ENCODE data around the gene CNGA4.

Gene CNGA4

GRCh38 chr11:6203327-6203726 lies 35.6 kb upstream of the CNGA4 start:
- H3K4me3 ChIP-seq (ENCODE audit: low read depth, low read length, poor library complexity, severe bottlenecking) = no peak overlapping the region
- no peak overlapping the region for H3K9ac ChIP-seq (ENCODE audit: low read length)
- no peaks in the 10 kb centered on the region for H3K79me2 ChIP-seq (ENCODE audit: insufficient read depth, low read length)
- no peak overlapping the region for H3K4me2 ChIP-seq (ENCODE audit: low read length)
- no peaks in the 10 kb centered on the region for H3F3A ChIP-seq (ENCODE audit: insufficient read depth, low read length)
- H3K9me3 ChIP-seq (ENCODE audit: low read length) = no peaks in the 10 kb centered on the region
- no peaks in the 10 kb centered on the region for H3K27me3 ChIP-seq (ENCODE audit: insufficient read depth, low read length)
- no peak overlapping the region for H3K27ac ChIP-seq (ENCODE audit: low read depth, low read length, poor library complexity, severe bottlenecking)
- H3K36me3 ChIP-seq (ENCODE audit: insufficient read depth, low read length) = peaks cover 14% of the 10 kb centered on the region; the same call in 1 of the 2 replicates
- no peaks in the 10 kb centered on the region for H4K20me1 ChIP-seq (ENCODE audit: insufficient read depth, low read length)
- TF ChIP-seq CTCF (IDR thresholded peaks at IDR 0.05; ENCODE audit: low read length) = no peak
- TF ChIP-seq EZH2 (IDR thresholded peaks at IDR 0.05; ENCODE audit: borderline replicate concordance, low read length) = no peak
- no peaks in the 10 kb centered on the region for H3K4me1 ChIP-seq (ENCODE audit: insufficient read depth, low read length, severe bottlenecking)
- H2AFZ ChIP-seq (ENCODE audit: low read length) = no peak overlapping the region
- no peaks in the 10 kb centered on the region for H3K9me2 ChIP-seq (ENCODE audit: low read depth, low read length)

GRCh38 chr11:6204706-6205105 lies 34.2 kb upstream of the CNGA4 start:
- no peak for TF ChIP-seq CTCF (IDR thresholded peaks at IDR 0.05; ENCODE audit: low read length)
- no peak for TF ChIP-seq EZH2 (IDR thresholded peaks at IDR 0.05; ENCODE audit: borderline replicate concordance, low read length)

GRCh38 chr11:6205366-6205765 lies 33.5 kb upstream of the CNGA4 start, which contains the start of gene C11orf42:
Gene C11orf42, plus strand, starts transcription at chr11:6205557. Its CDS starts 59 bp downstream, at chr11:6205616.
- Histone ChIP-seq H3K4me1 (ENCODE audit: insufficient read depth, low read length, severe bottlenecking) (no peaks in the 10 kb centered on the region), H3K27me3 (ENCODE audit: insufficient read depth, low read length) (no peaks in the 10 kb centered on the region), H3K9me3 (ENCODE audit: low read length) (no peaks in the 10 kb centered on the region), H4K20me1 (ENCODE audit: insufficient read depth, low read length) (no peaks in the 10 kb centered on the region), H2AFZ (ENCODE audit: low read length) (no peak within 1 kb of the TSS), H3K36me3 (ENCODE audit: insufficient read depth, low read length) (peaks cover 18% of the 10 kb centered on the region; the same call in 1 of the 2 replicates), H3K27ac (ENCODE audit: low read depth, low read length, poor library complexity, severe bottlenecking) (no peak within 1 kb of the TSS), H3K9me2 (ENCODE audit: low read depth, low read length) (no peaks in the 10 kb centered on the region), H3K4me2 (ENCODE audit: low read length) (no peak within 1 kb of the TSS), H3K79me2 (ENCODE audit: insufficient read depth, low read length) (no peaks in the 10 kb centered on the region), H3K4me3 (ENCODE audit: low read depth, low read length, poor library complexity, severe bottlenecking) (no peak within 1 kb of the TSS), H3K9ac (ENCODE audit: low read length) (no peak within 1 kb of the TSS), H3F3A (ENCODE audit: insufficient read depth, low read length) (no peaks in the 10 kb centered on the region)
- no peak for TF ChIP-seq EZH2 (IDR thresholded peaks at IDR 0.05; ENCODE audit: borderline replicate concordance, low read length)
- no peak for TF ChIP-seq CTCF (IDR thresholded peaks at IDR 0.05; ENCODE audit: low read length)

More at GRCh38 chr11:6204706-6205105, 34.2 kb upstream of the CNGA4 start:
- Histone ChIP-seq H3K4me2 (ENCODE audit: low read length) (no peak overlapping the region), H3K9me3 (ENCODE audit: low read length) (no peaks in the 10 kb centered on the region), H3K4me1 (ENCODE audit: insufficient read depth, low read length, severe bottlenecking) (no peaks in the 10 kb centered on the region), H4K20me1 (ENCODE audit: insufficient read depth, low read length) (no peaks in the 10 kb centered on the region), H3K9ac (ENCODE audit: low read length) (no peak overlapping the region), H3K27me3 (ENCODE audit: insufficient read depth, low read length) (no peaks in the 10 kb centered on the region), H3K9me2 (ENCODE audit: low read depth, low read length) (no peaks in the 10 kb centered on the region), H2AFZ (ENCODE audit: low read length) (no peak overlapping the region), H3K4me3 (ENCODE audit: low read depth, low read length, poor library complexity, severe bottlenecking) (no peak overlapping the region), H3K79me2 (ENCODE audit: insufficient read depth, low read length) (no peaks in the 10 kb centered on the region), H3K27ac (ENCODE audit: low read depth, low read length, poor library complexity, severe bottlenecking) (no peak overlapping the region), H3F3A (ENCODE audit: insufficient read depth, low read length) (no peaks in the 10 kb centered on the region), H3K36me3 (ENCODE audit: insufficient read depth, low read length) (peaks cover 14% of the 10 kb centered on the region; the same call in 1 of the 2 replicates)

Data from OCI-LY1 (cell line).